HEK293T (cell line): ENCODE results near the gene EGFLAM.

Experiments
- ARNT ChIP-seq: fragments of 450-650 bp; IDR thresholded peaks from 2 replicates; pipeline ENCODE4 v1.6.1; 2017; ENCODE audit warnings: mild to moderate bottlenecking
- FOXK2 ChIP-seq: fragments of 450-650 bp; IDR thresholded peaks from 2 replicates; pipeline ENCODE4 v1.6.1; 2016; ENCODE audit warnings: mild to moderate bottlenecking
- NFRKB ChIP-seq: fragments of 450-650 bp; IDR thresholded peaks from 2 replicates; pipeline ENCODE4 v1.6.1; 2016; ENCODE audit warnings: mild to moderate bottlenecking, moderate library complexity
- SP1 ChIP-seq: fragments of 450-650 bp; IDR thresholded peaks from 2 replicates; pipeline ENCODE4 v1.6.1; 2017
- SUZ12 ChIP-seq: fragments of 450-650 bp; IDR thresholded peaks from 2 replicates; pipeline ENCODE4 v1.6.1; 2016; ENCODE audit warnings: mild to moderate bottlenecking
- TARDBP ChIP-seq: fragments of 450-650 bp; IDR thresholded peaks from 2 replicates; pipeline ENCODE4 v1.6.1; 2016
- ZNF384 ChIP-seq: fragments of 450-650 bp; IDR thresholded peaks from 2 replicates; pipeline ENCODE4 v1.6.1; 2016

- no peak for TF ChIP-seq SP1
- TF ChIP-seq SUZ12: no peak
- no peak for TF ChIP-seq FOXK2
- TF ChIP-seq ZNF384: no peak
- TF ChIP-seq TARDBP: no peak
- TF ChIP-seq ARNT: no peak
- TF ChIP-seq NFRKB: no peak
Measured at GRCh38 chr5:38478166-38478565, 219.8 kb downstream of the EGFLAM start.
